HuH-7.5 (cell line): ENCODE data around the gene TEKT1.
A peak's percentile ranks its signal among the peaks of the same experiment; 100 is the strongest.
"Not testable (repeated sequence)": the region's sequence is repeated elsewhere in the genome, so short reads cannot be mapped to it uniquely, and the experiment has no call there.

Experiments used
- DNase-seq: peaks from one replicate; pipeline ENCODE4 v3.0.0; 2011; ENCODE audit warnings: low spot score

The TEKT1 gene

DNA sequence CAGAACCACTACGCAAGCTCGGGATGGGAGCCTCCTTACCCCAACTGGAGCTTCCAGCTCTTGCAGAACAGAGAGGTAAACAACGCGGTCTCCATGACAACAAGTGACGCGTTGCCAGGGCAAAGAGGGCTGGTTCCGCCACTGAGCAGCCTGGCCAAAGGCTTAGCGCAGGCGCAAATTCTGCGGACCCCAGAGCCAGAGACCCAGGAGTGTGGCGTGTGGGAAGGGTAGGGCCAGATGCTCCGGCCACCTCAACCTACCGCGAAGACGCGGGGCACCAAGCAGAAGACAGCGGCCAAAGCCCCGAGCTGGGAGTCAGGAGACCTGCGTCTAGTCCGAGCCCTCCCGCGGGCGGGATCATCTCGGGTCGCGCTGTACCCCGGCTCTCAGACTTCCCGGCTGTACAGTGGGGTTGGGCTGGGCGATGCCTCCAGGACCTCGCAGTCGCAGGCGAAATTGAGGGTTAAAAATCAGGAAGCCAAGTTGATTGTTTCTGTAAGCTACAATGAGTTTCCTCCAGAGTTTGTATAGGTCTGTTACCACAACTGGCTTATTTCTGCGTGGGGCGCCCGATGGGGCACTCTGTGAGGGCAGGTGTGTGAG lies at the start of gene TEKT1:
Gene TEKT1, minus strand, starts transcription at position 69 of the 603 bp plus-strand sequence. CDS start 1,353 bp downstream, outside the sequence.
- DNase-seq: peak; percentile 53

DNA sequence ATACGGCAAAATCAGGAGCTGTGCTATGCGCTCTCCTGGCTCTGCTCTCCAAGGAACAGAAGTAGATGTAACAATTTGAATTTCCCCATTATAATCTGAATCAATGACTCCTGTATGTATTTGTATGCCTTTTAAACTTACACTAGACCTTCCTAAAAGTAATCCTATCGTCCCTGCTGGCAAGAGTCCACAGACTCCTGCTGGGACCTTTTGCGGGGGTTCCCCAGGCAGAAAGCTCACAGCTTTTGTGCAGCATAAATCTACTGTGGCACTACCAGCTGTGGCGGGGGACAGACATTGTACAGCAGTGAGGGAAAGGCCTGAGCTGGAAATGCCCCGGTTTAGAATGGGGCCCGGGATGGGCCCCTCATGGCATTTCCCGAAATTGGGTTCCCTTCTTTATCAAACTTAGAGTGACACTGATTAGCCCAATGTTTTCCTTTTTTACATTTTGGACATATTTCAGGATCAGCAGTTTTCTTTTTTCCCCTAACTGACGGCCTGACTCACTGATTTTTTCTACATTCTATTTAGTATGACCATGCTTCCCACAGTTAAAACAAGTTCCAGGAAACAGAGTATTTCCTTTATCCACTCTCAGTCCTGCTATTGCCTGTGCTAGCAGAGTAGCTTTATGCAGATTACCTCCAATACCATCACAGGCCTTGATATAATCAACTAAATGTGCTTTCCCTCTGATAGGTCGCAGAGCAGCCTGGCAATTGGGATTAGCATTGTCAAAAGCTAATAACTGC lies 47.9 kb upstream of the TEKT1 start:
- not testable (repeated sequence) for DNase-seq

DNA sequence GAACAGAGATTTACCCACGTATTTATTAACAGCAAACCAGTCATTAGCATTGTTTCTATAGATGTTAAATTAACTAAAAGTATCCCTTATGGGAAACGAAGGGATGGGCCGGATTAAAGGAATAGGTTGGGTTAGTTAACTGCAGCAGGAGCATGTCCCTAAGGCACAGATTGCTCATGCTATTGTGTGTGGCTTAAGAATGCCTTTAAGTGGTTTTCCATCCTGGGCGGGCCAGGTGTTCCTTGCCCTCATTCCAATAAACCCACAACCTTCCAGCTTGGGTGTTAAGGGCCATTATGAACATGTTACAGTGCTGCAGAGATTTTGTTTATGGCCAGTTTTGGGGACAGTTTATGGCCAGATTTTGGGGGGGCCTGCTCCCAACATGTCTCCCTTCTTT lies 43.7 kb upstream of the TEKT1 start:
- DNase-seq: not testable (repeated sequence)

DNA sequence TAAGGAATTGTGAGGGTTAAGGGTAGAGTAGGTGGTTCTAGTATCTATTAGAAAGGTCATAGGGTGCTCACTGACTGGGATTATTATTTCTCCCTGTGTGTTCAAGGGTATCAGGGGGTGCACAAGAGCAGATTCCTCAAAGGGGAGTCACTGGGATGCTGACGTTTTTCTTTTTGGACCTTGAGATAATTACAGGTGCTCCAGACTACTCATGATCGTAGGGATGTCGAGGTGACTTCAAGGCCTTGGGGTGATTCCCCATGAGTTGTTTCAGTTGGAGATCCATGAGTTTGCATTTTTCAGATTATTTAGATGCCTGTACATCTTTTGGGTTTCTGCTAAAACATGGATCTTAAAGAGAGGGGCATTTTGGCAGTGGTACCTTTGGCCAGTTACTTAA lies 41.4 kb upstream of the TEKT1 start:
- no peak for DNase-seq

DNA sequence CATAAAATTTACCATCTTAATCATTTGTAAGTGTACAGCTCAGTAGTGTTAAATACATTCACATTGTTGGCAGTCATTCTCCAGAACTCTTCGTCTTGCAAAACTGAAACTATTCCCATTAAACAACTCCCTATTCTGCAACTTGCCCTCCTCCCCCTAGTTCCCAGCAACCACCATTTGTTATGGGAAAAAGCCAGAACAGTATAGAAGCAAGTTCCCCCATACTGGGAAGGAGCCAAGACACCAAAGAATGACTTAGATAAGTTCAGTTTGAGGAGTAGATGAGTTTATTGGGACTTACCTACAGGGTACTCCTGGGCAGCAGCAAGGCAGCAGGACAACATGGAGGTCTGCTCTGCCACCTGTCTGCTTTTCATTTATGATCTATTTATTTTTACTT lies 39.3 kb upstream of the TEKT1 start:
- no peak for DNase-seq

DNA sequence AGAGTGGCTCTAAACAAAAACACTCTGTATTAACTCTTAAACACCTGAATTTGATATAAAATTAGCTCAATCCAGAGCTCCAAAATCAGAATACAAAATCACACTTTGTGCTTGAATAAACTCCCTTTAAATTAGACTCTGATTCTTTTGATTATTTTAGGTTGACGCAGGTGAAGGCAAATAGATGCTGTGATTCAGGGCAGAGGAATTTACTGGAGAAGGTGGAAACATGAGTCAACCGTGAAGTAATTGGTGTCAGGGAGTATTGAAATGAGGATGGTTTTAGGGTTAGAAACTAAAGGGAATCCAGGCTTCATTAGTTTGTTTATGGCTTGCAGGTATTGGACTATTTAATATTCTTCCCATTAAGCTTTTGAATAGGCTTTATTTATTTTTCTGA lies 37.1 kb upstream of the TEKT1 start:
- no peak for DNase-seq

DNA sequence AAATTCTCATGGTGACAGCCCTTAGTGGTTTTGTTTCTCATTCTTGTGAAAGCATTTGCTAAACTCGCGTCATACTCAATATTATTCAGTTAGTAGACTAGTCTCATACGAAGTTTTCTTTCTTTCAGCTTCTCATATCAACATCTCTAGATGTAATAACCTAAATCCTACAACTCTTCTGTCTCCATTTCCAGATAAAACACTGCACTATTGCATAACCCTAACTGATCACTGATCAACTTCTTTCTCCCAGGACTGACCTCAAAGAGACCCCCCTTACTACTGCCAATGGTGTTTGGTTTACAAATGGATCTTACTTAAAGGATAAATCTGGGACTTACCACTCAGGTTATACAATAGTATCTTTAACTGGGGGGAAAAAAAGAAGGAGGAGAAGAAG lies 36.3 kb upstream of the TEKT1 start:
- no peak for DNase-seq

DNA sequence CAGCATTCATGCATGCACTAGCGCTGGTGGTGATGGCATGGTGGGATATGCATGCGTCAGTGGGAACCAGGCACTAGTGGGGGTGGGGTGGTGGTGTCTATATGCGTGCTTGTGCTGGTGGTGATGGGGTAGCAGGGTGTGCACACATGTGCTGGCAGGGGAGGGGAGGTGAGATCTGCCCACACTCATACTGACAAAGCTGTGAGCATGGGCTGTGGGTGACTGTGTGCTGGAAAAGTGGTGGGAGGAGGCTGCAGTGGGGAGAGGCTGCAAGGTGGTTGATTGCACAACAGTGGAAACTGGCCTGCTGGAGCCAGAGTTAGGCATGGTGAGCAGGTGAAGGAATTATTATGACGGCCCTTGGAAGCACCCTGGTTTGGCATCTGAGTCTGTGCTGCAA lies 31.3 kb upstream of the TEKT1 start:
- DNase-seq: no peak

DNA sequence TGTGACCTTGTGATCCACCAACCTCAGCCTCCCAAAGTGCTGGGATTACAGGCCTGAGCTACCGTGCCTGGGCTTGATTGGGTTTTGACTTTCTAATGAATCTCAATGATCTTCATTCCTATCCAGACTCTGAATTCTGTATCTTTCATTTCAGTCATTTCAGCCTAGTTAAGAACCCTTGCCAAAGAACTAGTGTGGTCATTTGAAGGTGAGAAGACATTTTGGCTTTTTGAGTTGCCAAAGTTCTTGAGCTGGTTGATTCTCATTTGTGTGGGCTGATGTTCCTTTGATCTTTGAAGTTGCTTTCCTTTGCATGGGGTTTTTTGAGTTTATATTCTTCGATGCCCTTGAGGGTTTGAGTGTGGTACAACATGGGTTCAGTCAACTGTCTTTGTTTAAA lies 30.6 kb upstream of the TEKT1 start:
- DNase-seq: no peak

DNA sequence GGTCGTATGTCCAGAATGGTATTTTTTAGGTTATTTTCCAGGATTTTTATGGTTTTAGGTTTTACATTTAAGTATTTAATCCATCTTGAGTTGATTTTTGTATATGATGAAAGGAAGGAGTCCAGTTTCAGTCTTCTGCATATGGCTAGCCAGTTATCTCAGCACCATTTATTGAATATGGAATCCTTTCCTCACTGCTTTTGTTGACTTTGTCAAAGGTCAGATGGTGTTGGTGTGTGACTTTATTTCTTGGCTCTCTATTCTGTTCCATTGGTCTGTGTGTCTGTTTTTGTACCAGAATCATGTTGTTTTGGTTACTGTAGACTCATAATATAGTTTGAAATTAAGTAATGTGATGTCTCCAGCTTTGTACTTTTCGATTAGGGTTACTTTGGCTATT lies 26.4 kb upstream of the TEKT1 start:
- no peak for DNase-seq

DNA sequence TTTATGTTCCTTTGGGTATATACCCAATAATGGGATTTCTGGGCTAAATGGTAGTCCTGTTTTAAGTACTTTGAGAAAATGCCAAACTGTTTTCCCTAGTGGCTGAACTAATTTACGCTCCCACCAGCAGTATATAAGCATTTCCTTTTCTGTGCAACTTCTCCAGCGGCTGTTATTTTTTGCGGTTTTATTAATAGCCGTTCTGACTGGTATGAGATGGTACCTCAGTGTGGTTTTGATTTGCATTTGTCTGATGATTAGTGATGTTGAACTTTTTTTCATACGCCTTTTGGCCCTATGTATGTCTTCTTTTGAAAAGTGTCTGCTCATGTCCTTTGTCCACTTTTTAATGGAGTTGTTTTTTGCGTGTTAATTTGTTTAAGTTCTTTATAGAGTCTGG lies 25.8 kb upstream of the TEKT1 start:
- DNase-seq: no peak

DNA sequence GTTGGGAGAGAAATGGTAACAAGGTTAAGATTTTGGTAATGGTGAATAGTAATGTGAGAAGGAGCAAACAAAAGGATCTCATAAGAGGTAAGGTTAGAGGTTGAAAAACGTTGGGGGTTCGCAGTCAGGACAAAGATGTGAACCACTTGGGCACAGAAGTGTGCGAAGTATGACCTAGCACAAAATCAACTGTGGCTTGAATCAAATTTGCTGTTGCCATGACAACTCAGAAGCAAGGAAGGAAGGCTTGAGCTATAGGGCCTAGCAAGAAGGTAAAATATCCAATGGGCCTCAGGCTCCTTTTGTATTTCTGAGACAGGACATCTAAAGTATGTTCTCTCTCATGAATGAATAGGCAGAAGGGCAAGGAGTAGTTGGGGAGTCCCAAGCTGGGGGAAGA lies 24.5 kb upstream of the TEKT1 start:
- no peak for DNase-seq

DNA sequence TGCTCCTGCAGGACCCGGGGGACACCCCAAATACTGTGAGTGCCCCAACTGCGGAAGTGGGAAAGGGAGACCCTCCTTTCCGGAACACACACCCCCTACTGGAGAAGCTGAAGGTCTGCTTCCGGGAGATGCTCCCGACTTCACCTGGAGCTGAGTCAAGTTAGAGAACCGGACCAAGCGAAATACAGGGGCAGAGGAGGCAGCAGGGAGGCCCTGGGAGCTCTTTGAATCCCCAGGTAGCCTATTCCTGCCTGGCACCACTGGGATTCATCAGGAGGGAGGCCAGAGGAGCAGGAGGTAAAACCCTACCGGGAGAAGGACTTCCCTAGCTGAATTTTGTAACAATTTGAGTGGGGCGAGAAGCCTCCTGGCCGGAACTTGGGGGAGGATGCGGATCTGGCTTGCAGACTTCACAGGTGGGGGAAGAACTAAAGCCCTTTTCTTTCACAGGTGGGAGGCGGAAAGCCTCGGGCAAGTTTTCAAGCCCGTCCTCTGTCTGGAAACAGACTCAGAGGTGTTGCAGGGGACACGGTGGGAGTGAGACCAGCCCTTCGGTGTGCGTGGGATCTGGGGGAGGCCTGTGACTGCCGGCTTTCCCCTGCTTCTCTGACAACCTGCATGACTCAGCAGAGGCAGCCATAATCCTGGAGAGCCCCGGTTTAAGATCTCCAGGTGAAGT lies 22.4 kb upstream of the TEKT1 start:
- DNase-seq: peak; percentile 28

DNA sequence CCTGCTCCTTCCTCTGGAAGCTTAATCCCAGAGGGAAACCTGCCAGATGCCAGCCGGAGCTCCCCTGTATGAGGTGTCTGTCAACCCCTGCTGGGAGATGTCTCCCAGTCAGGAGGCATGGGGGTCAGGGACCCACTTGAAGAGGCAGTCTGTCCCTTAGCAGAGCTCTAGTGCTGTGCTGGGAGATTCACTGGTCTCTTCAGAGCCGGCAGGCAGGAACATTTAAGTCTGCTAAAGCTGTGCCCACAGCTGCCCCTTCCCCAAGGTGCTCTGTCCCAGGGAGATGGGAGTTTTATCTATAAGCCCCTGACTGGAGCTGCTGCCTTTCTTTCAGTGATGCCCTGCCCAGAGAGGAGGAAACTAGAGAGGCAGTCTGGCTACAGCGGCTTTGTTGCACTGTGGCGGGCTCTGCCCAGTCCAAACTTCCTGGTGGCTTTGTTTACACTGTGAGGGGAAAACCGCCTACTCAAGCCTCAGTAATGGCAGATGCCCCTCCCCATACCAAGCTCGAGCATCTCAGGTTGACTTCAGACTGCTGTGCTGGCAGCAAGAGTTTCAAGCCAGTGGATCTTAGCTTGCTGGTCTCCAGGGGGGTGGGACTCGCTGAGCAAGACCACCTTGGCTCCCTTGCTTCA lies 17.1 kb upstream of the TEKT1 start:
- not testable (repeated sequence) for DNase-seq

DNA sequence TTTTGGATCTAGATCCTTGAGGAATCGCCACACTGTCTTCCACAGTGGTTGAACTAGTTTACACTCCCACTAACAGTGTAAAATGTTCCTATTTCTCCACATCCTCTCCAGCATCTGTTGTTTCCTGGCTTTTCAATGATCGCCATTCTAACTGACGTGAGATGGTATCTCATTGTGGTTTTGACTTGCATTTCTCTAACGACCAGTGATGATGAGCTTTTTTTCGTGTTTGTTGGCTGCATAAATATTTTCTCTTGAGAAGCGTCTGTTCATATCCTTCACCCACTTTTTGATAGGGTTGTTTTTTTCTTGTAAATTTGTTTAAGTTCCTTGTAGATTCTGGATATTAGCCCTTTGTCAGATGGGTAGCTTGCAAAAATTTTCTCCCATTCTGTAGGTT lies 14.6 kb upstream of the TEKT1 start:
- not testable (repeated sequence) for DNase-seq

DNA sequence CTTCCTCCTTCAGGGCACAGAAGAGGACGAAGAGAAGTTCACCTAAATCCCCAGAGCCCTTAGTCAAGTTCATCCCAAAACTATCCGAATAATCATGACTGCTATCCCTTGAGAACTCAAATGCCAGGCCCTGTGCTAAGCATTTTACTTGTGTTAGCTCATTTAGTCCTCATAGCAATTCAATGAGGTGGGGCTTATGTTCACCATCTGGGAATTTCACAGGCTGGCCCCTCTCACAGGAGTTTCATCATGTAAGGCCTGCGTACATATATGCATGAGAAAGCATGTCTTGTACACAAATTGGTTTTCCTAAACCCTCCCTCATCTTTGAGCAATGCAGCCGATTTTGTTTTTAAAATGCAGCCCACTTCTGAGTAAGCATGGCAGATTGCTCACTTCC lies 12.9 kb upstream of the TEKT1 start:
- DNase-seq: not testable (repeated sequence)

DNA sequence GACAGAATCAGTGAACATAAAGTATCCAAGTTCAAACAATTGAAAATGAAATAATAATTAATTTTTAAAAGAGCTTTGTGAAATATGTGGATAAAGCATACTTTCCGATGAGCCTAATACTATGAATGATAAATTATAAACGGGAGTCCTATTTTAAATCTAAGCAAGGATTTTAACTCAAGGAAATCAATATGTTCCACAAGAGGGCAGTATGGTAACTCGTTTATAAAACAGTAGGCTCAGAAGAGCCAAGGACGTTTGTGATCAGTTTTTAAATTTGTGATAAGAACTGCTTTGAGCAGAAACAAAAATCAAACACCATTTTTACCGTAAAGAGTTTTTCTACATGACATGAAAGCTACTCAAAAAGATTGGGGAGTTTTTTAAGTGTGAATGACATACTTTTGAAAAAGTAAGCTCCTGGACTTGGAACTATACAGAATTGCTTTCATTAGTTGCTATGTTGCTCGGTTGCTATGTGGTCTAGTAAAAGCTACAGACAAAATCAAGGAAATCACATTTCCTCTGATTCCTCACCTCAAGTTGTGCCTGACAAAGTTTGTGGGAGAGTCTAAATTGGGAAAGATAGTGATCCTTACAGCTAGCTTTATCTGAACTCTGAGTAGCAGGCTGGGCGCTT lies 11.8 kb upstream of the TEKT1 start:
- no peak for DNase-seq

DNA sequence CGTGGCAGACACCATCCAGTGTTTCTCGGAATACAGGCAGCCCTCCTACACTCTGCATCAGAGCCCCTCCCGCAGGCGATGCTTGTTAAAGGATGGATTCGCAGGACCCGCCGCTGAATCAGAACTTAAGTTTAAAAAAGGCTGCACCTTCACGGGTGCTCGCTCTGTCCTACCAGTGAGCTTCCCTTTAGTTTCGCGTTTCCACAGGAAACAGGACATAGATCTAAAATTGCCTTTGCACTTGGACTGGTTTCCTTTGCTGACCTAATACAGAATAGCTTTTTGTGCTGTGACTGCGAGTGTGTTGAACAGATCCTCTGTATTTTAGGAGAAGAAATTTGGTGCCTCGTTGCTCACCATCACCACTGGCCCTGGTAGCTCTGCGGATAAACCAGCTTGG lies 10.2 kb upstream of the TEKT1 start:
- DNase-seq: not testable (repeated sequence)

DNA sequence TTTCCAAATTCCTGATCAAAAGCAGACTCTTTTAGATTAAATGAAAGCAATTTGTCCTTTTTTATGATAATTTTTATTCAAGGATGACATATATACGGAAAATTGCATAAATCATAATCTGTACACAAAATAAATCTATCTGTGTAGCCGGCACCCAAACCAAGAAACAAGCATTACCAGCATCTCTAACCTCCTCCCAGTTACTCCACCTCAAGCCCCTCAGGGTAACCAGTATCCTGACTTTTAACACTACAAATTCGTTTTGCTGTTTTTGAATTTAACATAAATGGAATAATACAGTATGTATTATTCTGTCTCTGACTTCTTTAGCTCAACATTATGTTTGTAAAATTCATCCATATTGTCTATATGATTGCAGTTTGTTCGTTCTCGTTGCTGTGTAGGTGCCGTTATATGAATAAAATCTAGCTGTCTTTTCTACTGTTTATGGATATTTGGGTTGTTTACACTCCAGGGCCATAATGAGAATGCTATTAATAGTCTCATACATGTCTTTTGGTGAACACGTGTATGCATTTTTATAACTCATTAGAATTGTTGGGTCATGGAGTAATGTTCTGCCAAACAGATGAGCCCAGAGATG lies 1.0 kb downstream of the TEKT1 start:
- no peak for DNase-seq

DNA sequence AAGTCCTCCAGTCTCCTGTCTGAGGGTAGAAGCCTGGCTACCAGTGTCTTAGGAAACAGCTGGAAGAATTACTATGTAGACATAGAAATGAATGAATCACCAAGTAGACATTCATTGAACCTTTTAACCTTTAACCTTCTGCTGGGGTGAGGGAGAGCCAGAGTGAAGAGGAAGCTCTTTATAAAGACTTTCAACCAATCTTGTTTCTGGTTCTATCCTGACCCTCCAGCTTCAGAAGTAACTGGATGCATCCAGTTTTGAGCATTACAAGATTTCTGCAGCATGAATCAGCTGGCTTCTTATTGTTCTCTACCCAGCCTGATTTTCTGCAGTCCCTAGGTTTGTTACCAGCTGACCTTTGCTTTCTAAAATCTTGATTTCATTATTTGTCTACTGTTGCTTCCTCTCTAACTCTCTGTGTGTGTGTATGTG lies 8.5 kb downstream of the TEKT1 start:
- DNase-seq: no peak

DNA sequence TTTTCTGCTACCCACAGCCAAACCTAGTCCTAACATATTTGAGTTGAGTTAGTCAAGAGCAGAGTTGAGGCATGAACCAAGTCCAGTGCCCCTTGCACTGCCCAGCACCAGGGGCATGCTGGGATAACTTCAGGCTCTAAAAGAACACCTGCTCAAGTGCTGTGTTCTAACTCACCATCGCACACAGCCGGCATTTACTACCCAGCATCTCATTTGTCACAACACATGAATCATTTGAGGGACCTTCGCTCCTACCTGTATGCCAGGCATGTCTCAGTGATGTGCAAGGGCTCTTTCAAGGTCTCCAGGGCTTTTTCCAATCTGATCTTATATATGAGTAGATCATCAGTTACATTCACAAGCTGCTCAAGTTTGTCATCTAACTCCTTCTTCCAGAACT lies 12.6 kb downstream of the TEKT1 start:
- DNase-seq: no peak

DNA sequence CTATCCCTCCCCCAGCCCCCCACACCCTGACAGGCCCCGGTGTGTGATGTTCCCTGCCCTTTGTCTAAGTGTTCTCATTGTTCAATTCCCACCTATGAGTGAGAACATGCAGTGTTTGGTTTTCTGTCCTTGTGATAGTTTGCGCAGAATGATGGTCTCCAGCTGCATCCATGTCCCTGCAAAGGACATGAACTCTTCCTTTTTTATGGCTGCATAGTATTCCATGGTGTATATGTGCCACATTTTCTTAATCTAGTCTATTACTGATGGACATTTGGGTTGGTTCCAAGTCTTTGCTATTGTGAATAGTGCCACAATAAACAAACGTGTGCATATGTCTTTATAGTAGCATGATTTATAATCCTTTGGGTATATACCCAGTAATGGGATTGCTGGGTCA lies 15.2 kb downstream of the TEKT1 start:
- DNase-seq: not testable (repeated sequence)
